Activated naive CD4-positive, alpha-beta T cell treated with anti-CD3 and anti-CD28 coated beads, Interleukin-2, amount 50 U/mL, for 72 hours (primary cell): Measurements from ENCODE around the gene BFSP1. TPM values are rescaled to one million over a fixed set of nuclear protein-coding genes. Genes with fewer than 3 reads are reported as not detected.

ENCODE experiments used
- ATAC-seq, 2 donors: fragments of 150-1000 bp; cut with Tn5 transposase; 2 replicates each; pipeline ENCODE4 v1.10.0; 2021; ENCODE audit warnings: mild to moderate bottlenecking in 2 of 2, moderate library complexity in 2 of 2
- DNase-seq, 2 donors: peaks; one replicate each; pipeline ENCODE4 v3.0.0; 2021 to 2022; ENCODE audit warnings: low spot score in 2 of 2
- H3K27ac Mint-ChIP-seq, 2 donors: one replicate each; pipeline ENCODE4 v1.8.0; 2022; ENCODE audit warnings: mild to moderate bottlenecking in 2 of 2, mixed read lengths in 2 of 2
- H3K36me3 Mint-ChIP-seq, 2 donors: one replicate each; pipeline ENCODE4 v1.8.0; 2022; ENCODE audit warnings: mixed read lengths in 2 of 2
- H3K9me3 Mint-ChIP-seq, 2 donors: one replicate each; pipeline ENCODE4 v1.8.0; 2022; ENCODE audit warnings: mixed read lengths in 2 of 2
- total RNA-seq, 2 donors: library from RNA; stranded (reverse); gene quantifications; one replicate each; pipeline ENCODE4 v1.2.3, GENCODE V29; 2022

BFSP1 gene
- total RNA-seq, 2 donors from 2014 or later, result 0.16 TPM; not detected in 1

DNA sequence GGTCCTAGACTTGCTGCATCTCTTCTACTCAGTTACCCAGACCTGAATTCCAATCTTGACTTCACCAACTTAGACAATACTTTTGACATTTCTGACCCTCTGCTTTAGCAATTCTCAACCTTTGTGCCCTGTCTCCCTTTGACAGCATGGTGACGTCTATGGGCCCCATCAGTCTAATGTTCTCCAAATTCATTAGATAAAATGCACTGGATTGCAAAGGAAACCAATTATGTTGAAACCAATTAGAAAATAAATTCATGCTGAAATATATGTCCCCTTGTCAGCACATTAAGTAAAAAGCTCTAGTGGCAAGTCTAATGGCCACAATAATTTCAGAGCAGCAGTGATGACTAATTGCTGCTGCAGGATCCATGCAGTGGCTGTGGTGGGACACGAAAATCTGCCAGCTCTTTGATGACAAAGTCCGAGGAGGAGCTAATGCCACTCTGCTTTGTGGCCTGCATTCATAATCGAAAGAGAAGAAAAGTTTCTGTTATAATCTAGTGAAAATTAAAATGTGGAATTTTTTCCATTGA, 64.0 kb downstream of the BFSP1 start:
- Mint-ChIP-seq H3K27ac (no peak overlapping the region), H3K9me3 (no peaks in the 10 kb centered on the region), H3K36me3 (no peaks in the 10 kb centered on the region)
- DNase-seq, result no peak
- ATAC-seq, result no peak

DNA sequence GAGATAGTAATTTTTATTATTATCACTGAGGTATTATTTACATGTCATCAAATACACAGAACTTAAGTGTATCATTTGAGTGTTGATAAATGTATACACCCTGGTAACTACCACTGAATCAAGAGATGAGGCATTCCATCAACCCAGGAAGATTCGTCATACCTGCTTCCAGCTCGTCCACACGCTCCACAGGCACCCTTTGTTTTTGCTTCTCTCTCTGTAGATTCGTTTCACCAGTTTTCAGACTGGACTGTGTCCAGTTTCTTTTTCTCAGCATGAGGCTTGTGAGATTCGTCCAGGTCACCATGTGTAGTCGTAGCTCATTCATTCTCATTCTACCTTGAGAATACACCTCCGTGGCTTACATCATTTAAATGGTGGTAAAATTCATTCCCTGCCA, 64.5 kb downstream of the BFSP1 start:
- H3K27ac Mint-ChIP-seq, result no peak overlapping the region
- ATAC-seq (no peak), DNase-seq (no peak)
- no peaks in the 10 kb centered on the region for H3K36me3 Mint-ChIP-seq
- H3K9me3 Mint-ChIP-seq, result no peaks in the 10 kb centered on the region

- Mint-ChIP-seq H3K27ac (no peak overlapping the region), H3K9me3 (peaks cover 0 to 2% of the 10 kb centered on the region in 2 donors), H3K36me3 (no peaks in the 10 kb centered on the region)
- ATAC-seq (no peak), DNase-seq (no peak)
Measured at GRCh38 chr20:17465236-17465635, 65.9 kb downstream of the BFSP1 start.

DNA sequence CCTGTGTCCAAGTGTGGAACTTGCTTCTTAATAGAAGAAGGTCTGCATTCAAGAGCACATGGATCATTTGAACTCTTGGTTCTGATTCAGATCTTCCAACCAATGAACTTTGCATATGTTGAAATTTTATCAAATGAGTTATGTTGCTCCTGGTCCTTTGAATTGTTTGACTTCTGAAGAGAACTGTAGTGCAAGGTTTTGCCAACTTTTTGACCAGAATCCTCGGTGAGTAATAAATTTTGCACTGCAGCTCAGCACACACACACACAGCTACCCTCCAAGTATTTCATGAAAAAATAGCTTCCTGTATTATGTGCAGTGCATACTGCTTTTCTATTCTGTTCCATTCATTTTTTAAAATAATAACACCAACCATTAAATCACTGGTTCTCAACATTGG, 67.5 kb downstream of the BFSP1 start:
- no peak overlapping the region for H3K27ac Mint-ChIP-seq
- no peak for DNase-seq
- H3K36me3 Mint-ChIP-seq, result no peaks in the 10 kb centered on the region
- peaks cover 0 to 6% of the 10 kb centered on the region in 2 donors for H3K9me3 Mint-ChIP-seq
- ATAC-seq, result no peak

DNA sequence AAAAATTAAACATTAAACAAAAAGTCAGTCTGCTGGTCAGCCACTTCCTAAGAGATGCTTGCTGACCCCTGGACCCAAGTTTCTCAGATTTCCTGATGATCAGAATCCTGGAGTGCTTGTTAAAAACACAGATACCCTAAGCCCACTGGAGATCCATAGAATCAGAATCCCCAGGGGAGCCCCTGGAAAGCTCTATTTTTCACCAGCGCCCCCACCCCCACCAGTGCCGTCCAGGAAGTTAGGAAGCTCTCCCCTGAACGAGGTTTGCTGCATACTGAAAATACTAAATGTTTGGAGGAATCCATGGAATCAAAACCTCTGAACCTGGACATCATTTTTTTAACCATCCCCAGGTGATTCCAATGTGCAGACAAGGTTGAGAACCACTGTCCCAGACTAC, 69.2 kb downstream of the BFSP1 start:
- ATAC-seq (no peak), DNase-seq (no peak)
- Mint-ChIP-seq H3K36me3 (no peaks in the 10 kb centered on the region), H3K27ac (no peak overlapping the region), H3K9me3 (peaks cover 0 to 6% of the 10 kb centered on the region in 2 donors)

- H3K9me3 Mint-ChIP-seq, result peaks cover 0 to 6% of the 10 kb centered on the region in 2 donors
- H3K27ac Mint-ChIP-seq, result no peak overlapping the region
- no peaks in the 10 kb centered on the region for H3K36me3 Mint-ChIP-seq
- DNase-seq, result no peak
- ATAC-seq, result no peak
Measured at GRCh38 chr20:17460119-17460518, 71.1 kb downstream of the BFSP1 start.

DNA sequence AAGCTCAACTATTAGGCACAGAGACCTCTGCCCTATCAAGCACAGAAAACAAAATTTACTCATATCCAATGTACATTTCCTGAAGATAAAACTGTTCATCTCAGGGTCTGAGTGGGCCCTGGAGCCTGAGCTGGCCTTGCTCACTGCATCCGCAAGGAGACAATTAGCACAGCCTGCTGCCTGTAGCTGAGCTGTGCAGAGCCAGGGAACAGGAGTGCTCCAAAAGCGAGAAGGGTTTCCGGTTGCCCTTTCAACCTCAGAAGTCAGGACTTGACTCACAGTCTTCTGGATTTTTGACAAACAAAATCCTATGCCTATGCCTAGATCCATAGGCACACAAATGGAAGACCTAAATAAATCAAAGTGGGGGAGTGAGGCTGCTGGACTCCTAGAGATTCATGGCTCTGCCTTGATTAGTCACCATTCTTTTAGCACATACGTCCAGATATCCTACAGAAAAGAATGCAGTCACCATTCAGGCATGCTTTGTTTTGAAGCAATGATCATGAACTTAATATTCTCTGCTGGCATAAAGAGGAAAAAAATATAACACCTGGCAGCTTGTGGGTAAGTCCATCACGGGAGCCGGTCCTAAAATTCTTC, 73.5 kb downstream of the BFSP1 start:
- no peak for ATAC-seq
- Mint-ChIP-seq H3K27ac (no peak overlapping the region), H3K36me3 (no peaks in the 10 kb centered on the region), H3K9me3 (peaks cover 0 to 6% of the 10 kb centered on the region in 2 donors)
- no peak for DNase-seq

DNA sequence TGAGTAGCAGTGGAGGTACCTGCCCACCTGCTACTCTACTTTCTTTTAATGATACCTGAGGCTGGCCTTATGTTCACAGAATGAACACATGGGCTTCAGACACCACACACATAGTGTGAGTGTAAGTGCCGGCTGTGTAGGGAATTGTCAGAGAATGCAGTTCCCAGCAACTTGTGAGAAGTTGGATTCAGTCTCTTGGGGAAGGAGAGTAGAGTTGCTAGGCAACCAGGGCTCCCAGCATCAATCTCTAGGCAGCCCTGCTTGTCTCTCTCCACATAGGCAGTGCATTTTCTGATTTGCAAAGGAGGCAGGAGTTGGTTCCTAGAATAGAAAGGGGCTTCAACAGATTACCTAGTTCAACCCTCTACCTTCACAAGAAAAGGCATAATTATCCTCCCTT, 74.1 kb downstream of the BFSP1 start:
- Mint-ChIP-seq H3K27ac (no peak overlapping the region), H3K36me3 (no peaks in the 10 kb centered on the region), H3K9me3 (peaks cover 0 to 6% of the 10 kb centered on the region in 2 donors)
- ATAC-seq (no peak), DNase-seq (no peak)

DNA sequence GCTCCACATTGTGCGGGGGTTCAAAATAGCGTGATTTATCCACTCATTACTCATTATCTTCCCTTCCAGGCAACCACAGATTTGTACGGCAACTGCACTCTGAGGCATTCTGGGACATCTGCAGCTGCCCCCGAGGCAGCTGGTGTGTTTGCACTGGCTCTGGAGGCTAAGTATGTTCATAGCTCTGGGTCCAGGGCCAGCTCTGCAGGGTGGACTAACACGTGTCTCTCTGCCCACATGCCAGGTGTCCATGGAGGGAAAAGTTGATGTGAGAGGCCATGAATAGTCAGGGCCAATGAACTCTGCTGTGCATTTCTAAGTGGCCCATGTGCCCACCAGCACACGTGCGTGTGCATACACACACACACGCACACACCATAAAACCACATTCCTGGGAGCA, 74.9 kb downstream of the BFSP1 start:
- peaks cover 0 to 6% of the 10 kb centered on the region in 2 donors for H3K9me3 Mint-ChIP-seq
- H3K27ac Mint-ChIP-seq, result no peak overlapping the region
- no peak for ATAC-seq
- H3K36me3 Mint-ChIP-seq, result no peaks in the 10 kb centered on the region
- no peak for DNase-seq

GRCh38 chr20:17453592-17453991, 77.6 kb downstream of the BFSP1 start:
- H3K36me3 Mint-ChIP-seq, result no peaks in the 10 kb centered on the region
- DNase-seq, result no peak
- no peak overlapping the region for H3K27ac Mint-ChIP-seq
- H3K9me3 Mint-ChIP-seq, result no peaks in the 10 kb centered on the region
- no peak for ATAC-seq

DNA sequence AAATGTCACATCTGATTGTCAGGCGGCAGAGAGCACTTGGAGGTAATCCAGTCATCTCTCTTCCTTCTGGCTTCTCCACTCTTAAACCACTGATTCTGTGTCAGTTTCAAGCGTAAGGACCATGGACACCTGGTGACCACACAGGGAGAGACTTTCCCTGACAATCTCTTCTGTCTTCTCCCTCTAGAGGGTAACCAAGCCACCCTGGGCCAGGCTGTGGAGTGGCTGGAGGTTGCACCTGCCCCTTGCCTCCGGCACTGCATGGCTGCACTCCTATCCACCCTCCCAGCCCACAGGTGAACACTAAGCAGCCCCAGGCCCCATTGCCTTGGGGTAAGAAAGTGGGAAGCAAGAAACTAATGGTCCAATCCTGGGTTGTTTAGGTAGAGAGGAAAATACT, 78.7 kb downstream of the BFSP1 start:
- H3K9me3 Mint-ChIP-seq, result no peaks in the 10 kb centered on the region
- no peaks in the 10 kb centered on the region for H3K36me3 Mint-ChIP-seq
- H3K27ac Mint-ChIP-seq, result no peak overlapping the region
- DNase-seq (no peak), ATAC-seq (no peak)

DNA sequence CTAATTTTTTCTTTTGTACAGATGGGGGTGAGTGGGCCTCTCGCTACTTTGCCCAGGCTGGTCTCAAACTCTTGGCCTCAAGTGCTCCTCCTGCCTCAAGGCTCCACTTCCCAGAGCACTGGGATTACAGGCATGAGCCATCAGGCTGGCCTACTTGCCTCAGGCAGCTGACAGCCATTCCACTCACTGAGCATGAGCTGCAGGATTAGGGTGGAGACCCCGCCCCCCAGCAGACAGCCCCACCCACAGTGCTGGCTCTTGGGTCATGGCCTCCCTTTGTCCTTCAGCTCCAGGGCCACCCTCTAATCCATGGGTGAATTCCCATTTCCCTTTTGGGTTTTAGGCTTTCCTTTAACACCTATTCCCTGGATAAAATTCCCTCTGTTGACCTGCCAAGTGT, 82.1 kb downstream of the BFSP1 start:
- no peak for DNase-seq
- Mint-ChIP-seq H3K36me3 (no peaks in the 10 kb centered on the region), H3K27ac (no peak overlapping the region), H3K9me3 (no peaks in the 10 kb centered on the region)
- no peak for ATAC-seq

- H3K27ac Mint-ChIP-seq, result no peak overlapping the region
- no peaks in the 10 kb centered on the region for H3K9me3 Mint-ChIP-seq
- no peak for ATAC-seq
- H3K36me3 Mint-ChIP-seq, result no peaks in the 10 kb centered on the region
- DNase-seq, result no peak
Measured at GRCh38 chr20:17448071-17448470, 83.1 kb downstream of the BFSP1 start.

DNA sequence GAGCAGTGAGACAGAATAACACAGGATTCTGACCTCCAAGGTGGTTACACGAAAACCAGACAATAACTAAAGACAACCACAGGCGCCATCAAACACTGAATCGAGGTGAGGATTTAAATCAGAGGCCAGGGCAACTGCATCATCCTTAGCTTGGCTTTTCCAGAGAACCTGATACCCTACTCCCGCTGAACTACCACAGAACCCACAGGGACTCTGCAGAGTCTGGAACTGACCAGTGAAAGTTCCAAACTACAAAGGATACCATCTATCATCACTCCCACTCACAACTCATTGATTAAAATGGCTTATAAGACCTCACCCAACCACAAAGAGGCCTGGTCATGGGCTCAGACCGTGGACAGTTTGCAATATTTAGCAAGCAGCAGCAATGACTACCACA, 85.0 kb downstream of the BFSP1 start:
- DNase-seq (no peak), ATAC-seq (no peak)
- Mint-ChIP-seq H3K9me3 (peaks cover 3 to 6% of the 10 kb centered on the region in 2 donors), H3K27ac (no peak overlapping the region), H3K36me3 (peaks cover 0 to 4% of the 10 kb centered on the region in 2 donors)

DNA sequence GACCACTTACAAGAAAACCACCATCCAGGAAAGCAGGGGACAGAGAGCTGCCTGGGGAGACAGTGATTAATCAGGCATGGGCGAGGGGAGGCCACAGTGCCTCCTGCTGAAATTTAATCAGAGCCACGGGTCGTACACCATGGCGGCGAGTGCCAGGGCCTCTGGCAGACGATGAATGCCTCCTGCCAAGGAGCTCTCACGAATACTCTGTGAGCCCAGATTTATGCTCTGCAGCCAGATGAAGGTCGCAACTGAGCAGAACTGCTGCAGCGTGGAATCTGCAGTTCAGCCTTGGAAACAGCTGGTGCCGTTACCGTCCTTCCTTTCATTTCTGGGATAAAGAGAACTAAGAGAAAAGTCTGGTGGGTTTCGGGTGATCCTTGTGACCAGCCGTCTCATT, 85.6 kb downstream of the BFSP1 start:
- DNase-seq (no peak), ATAC-seq (no peak)
- Mint-ChIP-seq H3K36me3 (peaks cover 0 to 4% of the 10 kb centered on the region in 2 donors), H3K9me3 (peaks cover 4 to 6% of the 10 kb centered on the region in 2 donors), H3K27ac (no peak overlapping the region)

DNA sequence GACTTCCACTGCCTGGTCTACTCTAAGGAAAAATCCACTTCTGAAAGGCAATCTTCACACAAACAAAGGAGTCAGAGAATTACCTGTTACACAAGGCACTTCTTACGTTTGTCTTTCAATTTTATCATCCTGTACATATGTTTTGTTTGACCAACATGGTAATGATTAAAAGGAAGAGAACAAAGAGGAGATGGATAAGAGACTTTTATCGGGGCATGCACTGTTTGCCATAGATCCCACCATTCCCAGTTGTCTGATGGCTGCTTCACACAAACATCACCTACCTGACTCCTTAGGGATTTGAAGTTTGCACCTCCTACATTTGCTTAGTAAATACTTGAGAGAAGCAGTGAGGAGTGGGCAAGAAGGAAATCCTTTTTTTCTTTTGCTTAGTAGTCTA, 87.1 kb downstream of the BFSP1 start:
- peaks cover 4 to 6% of the 10 kb centered on the region in 2 donors for H3K9me3 Mint-ChIP-seq
- ATAC-seq (no peak), DNase-seq (no peak)

More for the DNA sequence above, 87.1 kb downstream of the BFSP1 start:
- H3K27ac Mint-ChIP-seq, result no peak overlapping the region
- H3K36me3 Mint-ChIP-seq, result peaks cover 0 to 4% of the 10 kb centered on the region in 2 donors
